BLaER1 treated with 17β-estradiol and CSF1 and Interleukin-3, amounts not matched to agents 10 nM and 100 nM (cell line): ENCODE data around the gene TMEM52B.

Source experiments
- H3K27ac ChIP-seq, 11 experiments: shearing (Covaris generic); formaldehyde crosslinking; 2 replicates each; pipeline ENCODE4 v1.8.1; 2022
- H3K27me3 ChIP-seq, 11 experiments: shearing (Covaris generic); formaldehyde crosslinking; 2 replicates each; pipeline ENCODE4 v1.8.1; 2022
- H3K36me3 ChIP-seq, 11 experiments: shearing (Covaris generic); formaldehyde crosslinking; 2 replicates each; pipeline ENCODE4 v1.8.1; 2022
- H3K4me1 ChIP-seq, 10 experiments: shearing (Covaris generic); formaldehyde crosslinking; 2 replicates each; pipeline ENCODE4 v1.8.1; 2022
- H3K4me2 ChIP-seq, 11 experiments: shearing (Covaris generic); formaldehyde crosslinking; 2 replicates each; pipeline ENCODE4 v1.8.1; 2022
- H3K4me3 ChIP-seq, 10 experiments: shearing (Covaris generic); formaldehyde crosslinking; 2 replicates each; pipeline ENCODE4 v1.8.1; 2022
- H3K9ac ChIP-seq, 11 experiments: shearing (Covaris generic); formaldehyde crosslinking; 2 replicates each; pipeline ENCODE4 v1.8.1; 2022
- H3K9me3 ChIP-seq, 11 experiments: shearing (Covaris generic); formaldehyde crosslinking; replicated peaks in 1 of 11; 2 replicates each; pipeline ENCODE4 v1.8.1; 2022
- H4K20me1 ChIP-seq, 11 experiments: shearing (Covaris generic); formaldehyde crosslinking; 2 replicates each; pipeline ENCODE4 v1.8.1; 2022
- Cebpa-rat ChIP-seq, 11 experiments: shearing (Covaris generic); IDR thresholded peaks; 2 replicates each; pipeline ENCODE4 v1.8.1; 2022

Gene TMEM52B

DNA sequence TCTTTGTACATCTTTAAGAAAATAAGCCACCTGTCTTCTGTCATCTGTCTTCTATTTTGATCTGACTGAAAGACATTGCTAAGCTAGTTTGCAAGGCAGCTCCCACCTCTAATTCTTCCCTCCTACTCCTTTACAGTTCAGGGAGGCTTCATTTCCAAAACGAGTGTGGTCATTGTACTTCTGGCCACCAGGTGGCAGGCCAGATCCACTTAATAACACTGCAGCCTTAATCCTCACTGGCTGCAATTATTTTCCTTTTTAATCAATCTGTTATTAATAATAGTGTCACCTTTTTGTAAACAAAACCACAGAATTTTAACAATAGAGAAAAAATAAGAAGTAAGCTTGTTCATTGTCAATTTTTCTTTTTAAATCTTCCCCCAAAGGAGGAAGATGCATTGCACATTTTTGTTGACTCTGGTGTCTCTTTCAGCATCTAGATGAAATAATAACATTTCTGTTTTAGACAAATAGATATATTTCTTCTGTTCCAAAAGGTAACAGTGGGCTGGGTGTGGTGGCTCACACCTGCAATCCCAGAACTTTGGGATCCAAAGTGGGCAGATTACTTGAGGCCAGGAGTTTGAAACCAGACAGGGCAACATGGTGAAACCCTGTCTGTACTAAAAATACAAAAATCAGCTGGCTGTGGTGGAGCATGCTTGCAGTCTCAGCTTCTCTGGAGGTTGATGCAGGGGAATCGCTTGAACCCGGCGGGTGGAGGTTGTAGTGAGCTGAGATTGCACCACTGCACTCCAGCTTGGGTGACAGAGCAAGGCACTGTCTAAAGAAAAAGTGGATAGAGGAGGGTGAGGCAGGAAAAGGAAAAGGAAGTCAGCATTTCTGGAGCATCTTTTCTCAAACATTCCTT, 57.2 kb downstream of the TMEM52B start:
- Histone ChIP-seq H3K9me3 (peaks cover 38 to 54% (median 49%) of the 10 kb centered on the region in 11 experiments), H4K20me1 (no peaks in the 10 kb centered on the region), H3K36me3 (peaks cover 0 to 18% (median 0%) of the 10 kb centered on the region in 11 experiments; a peak in 7 of 22 replicates), H3K4me3 (no peak overlapping the region), H3K4me2 (peak overlapping the region in 9 of 11 experiments; percentile 1 to 38 (median 28); a peak in 11 of 22 replicates), H3K27me3 (no peaks in the 10 kb centered on the region), H3K4me1 (peaks cover 0 to 10% (median 6%) of the 10 kb centered on the region in 10 experiments; a peak in 14 of 20 replicates), H3K27ac (no peak overlapping the region), H3K9ac (no peak overlapping the region)
- no peak for TF ChIP-seq Cebpa-rat (IDR thresholded peaks at IDR 0.05)

GRCh38 chr12:10236720-10237119, 57.9 kb downstream of the TMEM52B start:
- Histone ChIP-seq H3K4me2 (peak overlapping the region in 2 of 11 experiments; percentile 1 to 6; a peak in 2 of 22 replicates), H3K9ac (no peak overlapping the region), H4K20me1 (no peaks in the 10 kb centered on the region), H3K36me3 (peaks cover 0 to 18% (median 0%) of the 10 kb centered on the region in 11 experiments; a peak in 7 of 22 replicates), H3K27me3 (no peaks in the 10 kb centered on the region), H3K27ac (no peak overlapping the region), H3K9me3 (peaks cover 35 to 51% (median 44%) of the 10 kb centered on the region in 11 experiments), H3K4me1 (peaks cover 0 to 10% (median 6%) of the 10 kb centered on the region in 10 experiments; a peak in 14 of 20 replicates), H3K4me3 (no peak overlapping the region)
- TF ChIP-seq Cebpa-rat (IDR thresholded peaks at IDR 0.05), result no peak

DNA sequence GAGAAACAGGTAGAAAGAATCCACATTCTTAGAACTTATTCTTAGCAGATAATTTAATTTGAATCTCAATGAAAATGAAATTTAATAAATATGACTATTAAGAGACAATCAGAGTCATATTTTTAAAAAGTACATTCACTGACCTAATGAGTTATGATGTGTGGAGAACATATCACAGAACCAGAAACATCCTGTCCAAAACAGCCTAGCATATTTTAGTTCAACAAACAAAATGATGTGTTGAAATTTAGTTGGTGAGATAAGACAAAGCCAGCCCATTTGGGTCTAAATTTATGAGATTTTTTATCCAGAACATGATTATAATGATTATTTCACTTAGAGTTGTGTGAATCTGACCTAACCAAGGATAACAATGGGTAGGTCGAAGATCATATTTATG, 59.7 kb downstream of the TMEM52B start:
- Histone ChIP-seq H3K36me3 (peaks cover 0 to 13% (median 0%) of the 10 kb centered on the region in 11 experiments; a peak in 6 of 22 replicates), H3K9me3 (peaks cover 27 to 34% (median 30%) of the 10 kb centered on the region in 11 experiments), H3K27ac (no peak overlapping the region), H3K4me1 (peaks cover 6 to 23% (median 15%) of the 10 kb centered on the region in 10 experiments; a peak in 19 of 20 replicates), H3K9ac (no peak overlapping the region), H4K20me1 (no peaks in the 10 kb centered on the region), H3K27me3 (peaks cover 0 to 5% (median 0%) of the 10 kb centered on the region in 11 experiments; a peak in 1 of 22 replicates), H3K4me2 (no peak overlapping the region), H3K4me3 (no peak overlapping the region)
- no peak for TF ChIP-seq Cebpa-rat (IDR thresholded peaks at IDR 0.05)

DNA sequence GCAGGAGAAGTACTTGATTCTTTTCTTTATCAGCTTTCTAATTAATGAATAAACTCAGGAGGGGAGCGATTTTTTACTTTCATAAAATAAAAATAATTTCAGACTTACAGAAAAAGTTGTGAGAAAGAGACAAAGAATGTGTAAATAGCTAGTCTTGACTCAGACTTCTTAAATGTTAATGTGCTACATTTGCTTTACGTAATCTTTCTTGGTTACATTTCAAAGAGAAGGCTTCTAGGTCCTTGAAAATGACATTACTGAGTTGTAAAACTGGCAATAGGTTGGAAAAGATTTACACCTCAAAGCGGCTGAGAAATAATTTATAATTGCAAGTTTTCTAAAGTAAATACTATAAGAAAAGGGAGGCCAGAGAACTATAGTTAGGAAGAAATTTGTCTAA, 62.5 kb downstream of the TMEM52B start:
- H3K9ac ChIP-seq, result no peak overlapping the region
- peaks cover 0 to 5% (median 0%) of the 10 kb centered on the region in 11 experiments; a peak in 1 of 22 replicates for H3K27me3 ChIP-seq
- no peak overlapping the region for H3K4me3 ChIP-seq
- peaks cover 14 to 37% (median 21%) of the 10 kb centered on the region in 10 experiments for H3K4me1 ChIP-seq
- H3K9me3 ChIP-seq, result peaks cover 7 to 13% (median 9%) of the 10 kb centered on the region in 11 experiments; a peak in 19 of 22 replicates
- 0 out of 22 replicates have a peak, but pooled peaks cover 0 to 4% (median 0%) of the 10 kb centered on the region in 11 experiments for H3K36me3 ChIP-seq
- TF ChIP-seq Cebpa-rat (IDR thresholded peaks at IDR 0.05), result no peak
- H3K27ac ChIP-seq, result no peak overlapping the region
- no peak overlapping the region for H3K4me2 ChIP-seq
- H4K20me1 ChIP-seq, result no peaks in the 10 kb centered on the region
